WERI-Rb-1 (cell line): Measurements from ENCODE around the gene AAR2.

Experiments used
- DNase-seq: peaks from one replicate; pipeline ENCODE4 v3.0.0-alpha.2; 2020
- H3K27ac ChIP-seq: fragments of 250-450 bp; sonication (Bioruptor Pico); 2 replicates; pipeline ENCODE4 v1.5.1; 2020; ENCODE audit warnings: mild to moderate bottlenecking, moderate library complexity
- H3K27me3 ChIP-seq: fragments of 250-450 bp; sonication (Bioruptor Pico); 2 replicates; pipeline ENCODE4 v1.5.1; 2021; ENCODE audit warnings: mild to moderate bottlenecking, low read depth, moderate library complexity; ENCODE audit not compliant: insufficient read depth, severe bottlenecking
- H3K36me3 ChIP-seq: fragments of 250-450 bp; sonication (Bioruptor Pico); 2 replicates; pipeline ENCODE4 v1.5.1; 2020; ENCODE audit warnings: mild to moderate bottlenecking, moderate library complexity
- H3K4me3 ChIP-seq: 2 replicates; pipeline ENCODE4 v1.5.1; 2011; ENCODE audit warnings: low read depth, mild to moderate bottlenecking, control low read depth, low read length
- H3K9me3 ChIP-seq: fragments of 250-450 bp; sonication (Bioruptor Pico); 2 replicates; pipeline ENCODE4 v1.5.1; 2021; ENCODE audit warnings: mild to moderate bottlenecking, moderate library complexity; ENCODE audit not compliant: severe bottlenecking
- TF ChIP-seq, protein P1 (sequence below): IDR thresholded peaks from 2 replicates; pipeline ENCODE4 v1.5.1; 2011; ENCODE audit warnings: low read depth, mild to moderate bottlenecking, control low read depth, inconsistent platforms, low read length

The AAR2 gene

DNA sequence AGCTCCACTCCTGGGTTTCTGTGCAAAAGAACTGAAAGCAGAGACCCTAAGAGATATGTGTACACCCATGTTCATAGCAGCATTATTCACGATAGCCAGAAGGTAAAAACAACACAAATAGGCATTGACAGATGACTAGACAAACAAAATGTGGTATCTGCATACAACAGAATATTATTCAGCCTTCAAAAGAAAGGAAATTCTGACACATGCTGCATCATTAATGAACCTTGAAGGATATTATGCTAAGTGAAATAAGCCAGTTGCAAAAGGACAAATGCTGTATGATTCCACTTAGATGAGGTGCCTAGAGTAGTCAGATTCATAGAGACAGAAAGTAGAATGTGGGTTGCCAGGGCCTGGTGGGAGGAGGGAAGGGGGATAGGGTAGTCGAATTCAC is 17.8 kb downstream of the AAR2 start:
- Histone ChIP-seq H3K4me3 (no peak overlapping the region), H3K9me3 (no peaks in the 10 kb centered on the region), H3K36me3 (peaks cover 54% of the 10 kb centered on the region), H3K27ac (no peak overlapping the region), H3K27me3 (no peaks in the 10 kb centered on the region)
- TF ChIP-seq, protein P1, sequence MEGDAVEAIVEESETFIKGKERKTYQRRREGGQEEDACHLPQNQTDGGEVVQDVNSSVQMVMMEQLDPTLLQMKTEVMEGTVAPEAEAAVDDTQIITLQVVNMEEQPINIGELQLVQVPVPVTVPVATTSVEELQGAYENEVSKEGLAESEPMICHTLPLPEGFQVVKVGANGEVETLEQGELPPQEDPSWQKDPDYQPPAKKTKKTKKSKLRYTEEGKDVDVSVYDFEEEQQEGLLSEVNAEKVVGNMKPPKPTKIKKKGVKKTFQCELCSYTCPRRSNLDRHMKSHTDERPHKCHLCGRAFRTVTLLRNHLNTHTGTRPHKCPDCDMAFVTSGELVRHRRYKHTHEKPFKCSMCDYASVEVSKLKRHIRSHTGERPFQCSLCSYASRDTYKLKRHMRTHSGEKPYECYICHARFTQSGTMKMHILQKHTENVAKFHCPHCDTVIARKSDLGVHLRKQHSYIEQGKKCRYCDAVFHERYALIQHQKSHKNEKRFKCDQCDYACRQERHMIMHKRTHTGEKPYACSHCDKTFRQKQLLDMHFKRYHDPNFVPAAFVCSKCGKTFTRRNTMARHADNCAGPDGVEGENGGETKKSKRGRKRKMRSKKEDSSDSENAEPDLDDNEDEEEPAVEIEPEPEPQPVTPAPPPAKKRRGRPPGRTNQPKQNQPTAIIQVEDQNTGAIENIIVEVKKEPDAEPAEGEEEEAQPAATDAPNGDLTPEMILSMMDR, result no peak
- DNase-seq, result no peak

DNA sequence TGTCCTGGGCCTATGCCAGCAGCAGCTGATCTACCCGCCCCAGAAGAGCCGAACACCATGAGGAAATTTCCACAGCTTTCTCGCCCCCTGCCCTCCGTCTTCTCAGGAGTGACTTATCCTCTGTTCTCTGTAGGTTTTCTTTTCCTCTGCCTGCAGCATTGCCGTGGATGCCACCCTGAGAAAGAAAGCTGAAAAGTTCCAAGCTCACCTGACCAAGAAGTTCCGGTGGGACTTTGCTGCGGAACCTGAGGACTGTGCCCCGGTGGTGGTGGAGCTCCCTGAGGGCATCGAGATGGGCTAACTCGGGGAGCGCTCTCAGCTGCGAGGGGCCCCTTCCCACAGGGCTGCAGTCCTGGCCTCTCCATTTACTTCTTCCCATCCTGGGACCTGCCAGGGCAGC is 19.2 kb downstream of the AAR2 start:
- DNase-seq, result no peak
- Histone ChIP-seq H3K4me3 (no peak overlapping the region), H3K27me3 (no peaks in the 10 kb centered on the region), H3K27ac (no peak overlapping the region), H3K36me3 (peaks cover 46% of the 10 kb centered on the region), H3K9me3 (no peaks in the 10 kb centered on the region)
- TF ChIP-seq, protein P1, result no peak

DNA sequence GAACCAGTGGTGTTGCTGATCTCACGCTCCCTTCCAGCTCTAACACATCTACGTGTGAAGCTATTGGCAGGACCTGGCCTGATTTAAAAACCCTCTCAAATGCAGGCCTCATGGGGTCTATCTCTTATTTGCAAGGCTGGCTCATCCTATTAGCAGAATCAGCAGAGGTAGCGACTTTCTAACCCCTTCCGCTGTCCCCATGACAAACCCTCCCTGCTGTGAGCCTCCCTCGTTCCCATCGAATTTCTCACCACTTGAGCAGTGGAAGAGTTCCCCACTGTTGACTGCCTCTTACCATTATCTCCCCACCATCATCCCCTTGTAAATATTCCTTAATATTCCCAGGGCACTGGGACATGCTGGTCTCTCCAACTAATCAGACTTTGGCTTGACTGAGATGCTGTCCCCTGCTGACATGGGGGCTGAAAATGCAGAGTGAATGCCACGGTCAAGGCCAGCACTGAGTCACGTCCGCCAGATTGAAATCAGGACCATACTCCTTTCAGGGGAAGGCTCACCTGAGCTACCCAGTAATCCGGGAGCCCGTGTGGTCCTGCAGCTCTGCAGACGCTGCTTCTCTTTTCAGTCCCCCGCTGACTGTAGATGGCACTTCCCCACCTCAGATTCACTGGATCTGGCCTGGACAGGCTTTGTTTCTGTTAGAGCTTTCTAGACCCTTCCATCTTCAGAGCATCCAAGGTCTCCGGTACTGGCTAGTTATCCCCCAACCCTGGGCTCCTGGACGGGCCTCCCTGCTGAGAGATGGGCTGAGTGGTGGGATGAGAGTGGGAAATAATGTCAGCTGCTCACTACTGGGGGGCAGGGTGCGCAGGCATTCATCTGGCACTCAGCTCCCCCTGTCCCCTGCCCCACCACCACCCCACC is 23.1 kb downstream of the AAR2 start:
- TF ChIP-seq, protein P1, result no peak
- H3K9me3 ChIP-seq, result no peaks in the 10 kb centered on the region
- no peak for DNase-seq
- H3K27ac ChIP-seq, result no peak overlapping the region
- H3K4me3 ChIP-seq, result no peak overlapping the region
- H3K27me3 ChIP-seq, result no peaks in the 10 kb centered on the region
- H3K36me3 ChIP-seq, result peaks cover 22% of the 10 kb centered on the region

DNA sequence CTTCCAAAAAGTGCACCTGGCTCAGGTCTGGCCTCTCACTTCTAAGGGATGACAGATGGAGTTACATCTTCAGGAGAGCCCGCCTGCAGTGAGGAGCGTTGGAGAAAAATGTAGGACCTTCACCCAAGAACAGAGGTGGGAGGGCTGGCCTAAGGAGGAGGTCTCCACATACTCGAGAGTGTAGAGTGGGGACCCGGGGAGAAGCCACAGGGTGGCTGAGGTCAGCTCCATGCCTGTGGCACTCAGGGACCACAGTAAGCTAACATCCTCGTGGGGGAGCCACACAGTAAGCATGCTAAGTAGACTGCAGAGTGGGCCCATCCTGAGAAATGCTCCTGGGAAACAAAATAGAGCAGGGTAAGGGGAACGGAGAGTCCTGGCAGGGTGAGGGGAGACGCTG is 24.0 kb downstream of the AAR2 start:
- no peak for DNase-seq
- H3K9me3 ChIP-seq, result no peaks in the 10 kb centered on the region
- TF ChIP-seq, protein P1, result no peak
- peaks cover 20% of the 10 kb centered on the region for H3K36me3 ChIP-seq
- H3K27me3 ChIP-seq, result no peaks in the 10 kb centered on the region
- no peak overlapping the region for H3K4me3 ChIP-seq
- H3K27ac ChIP-seq, result no peak overlapping the region

DNA sequence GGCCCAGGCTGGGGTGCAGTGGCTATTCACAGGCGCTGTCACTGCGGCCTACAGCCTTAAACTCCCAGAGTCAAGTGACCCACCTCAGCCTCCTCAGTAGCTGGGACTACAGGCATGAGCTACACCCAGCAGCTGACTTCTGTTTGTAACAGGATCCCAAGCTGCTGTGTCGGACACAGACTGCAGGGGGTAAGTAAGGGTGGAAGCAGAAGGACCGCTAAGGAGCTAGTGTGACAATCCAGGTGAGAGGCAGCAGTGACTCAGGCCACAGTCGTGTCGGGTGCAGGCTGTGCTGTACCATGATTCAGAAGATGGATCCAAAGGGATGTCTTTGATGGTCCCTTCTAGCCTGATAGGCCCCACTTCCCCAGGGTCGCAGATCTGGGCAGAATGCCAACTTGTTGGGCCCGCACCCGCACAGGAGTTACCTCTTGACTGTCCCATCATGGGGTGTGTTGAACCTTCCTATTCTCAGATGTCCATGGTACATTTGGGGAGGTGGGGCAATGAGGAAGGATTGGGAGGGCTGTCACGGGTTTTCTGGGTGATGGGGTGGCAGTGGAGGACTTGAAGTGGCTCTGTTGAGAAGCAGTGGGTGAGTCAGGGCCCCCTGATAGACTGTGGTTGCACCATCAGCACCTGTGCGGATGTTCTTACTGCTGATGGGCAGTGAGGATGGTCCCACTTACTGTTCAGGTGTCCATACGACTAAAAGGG is 25.3 kb downstream of the AAR2 start:
- no peaks in the 10 kb centered on the region for H3K9me3 ChIP-seq
- no peak overlapping the region for H3K27ac ChIP-seq
- H3K27me3 ChIP-seq, result no peaks in the 10 kb centered on the region
- H3K36me3 ChIP-seq, result peaks cover 8% of the 10 kb centered on the region
- no peak for DNase-seq
- TF ChIP-seq, protein P1, result no peak
- no peak overlapping the region for H3K4me3 ChIP-seq
